RPMI7951 (cell line): ENCODE results near the gene CLDN20. TPM values are rescaled to one million over a fixed set of nuclear protein-coding genes. Genes with fewer than 3 reads are reported as not detected.
"Not testable (repeated sequence)": the region's sequence is repeated elsewhere in the genome, so short reads cannot be mapped to it uniquely, and the experiment has no call there.

ENCODE experiments used
- DNase-seq: peaks from one replicate; pipeline ENCODE4 v3.0.0-alpha.2; 2012; ENCODE audit warnings: low read depth
- total RNA-seq: library from RNA; depleted of rRNA; stranded (reverse); fragments of >200 nt; shearing (Covaris generic); gene quantifications from 2 replicates; pipeline ENCODE4 v1.2.3, GENCODE V29; 2014; rRNA removed

Gene CLDN20
- not detected in 2 replicates for total RNA-seq

GRCh38 chr6:155263373-155264063, at the start of gene CLDN20:
CLDN20 (plus strand) TSS chr6:155264013; CDS start chr6:155275720, 11,707 bp downstream.
- DNase-seq = no peak

GRCh38 chr6:155215906-155216305, 47.9 kb upstream of the CLDN20 start:
- no peak for DNase-seq

GRCh38 chr6:155216312-155217046, 47.3 kb upstream of the CLDN20 start:
- DNase-seq = no peak

- DNase-seq = not testable (repeated sequence)
These were observed 45.1 kb upstream of the CLDN20 start for GRCh38 chr6:155218711-155219110.

- DNase-seq = no peak
These were observed 44.5 kb upstream of the CLDN20 start for GRCh38 chr6:155219299-155219698.

- DNase-seq = no peak
These were observed 43.9 kb upstream of the CLDN20 start for GRCh38 chr6:155219858-155220301.

GRCh38 chr6:155221086-155221485, 42.7 kb upstream of the CLDN20 start:
- no peak for DNase-seq

GRCh38 chr6:155222506-155222905, 41.3 kb upstream of the CLDN20 start:
- no peak for DNase-seq

GRCh38 chr6:155223646-155224451, 40.0 kb upstream of the CLDN20 start:
- DNase-seq = peak; percentile 83

- DNase-seq = peak; percentile 40
These were observed 39.2 kb upstream of the CLDN20 start for GRCh38 chr6:155224618-155225017.

GRCh38 chr6:155227046-155227445, 36.8 kb upstream of the CLDN20 start:
- no peak for DNase-seq

GRCh38 chr6:155228546-155229166, 35.2 kb upstream of the CLDN20 start:
- no peak for DNase-seq

- DNase-seq = not testable (repeated sequence)
These were observed 32.8 kb upstream of the CLDN20 start for GRCh38 chr6:155230975-155231374.

GRCh38 chr6:155232848-155233247, 31.0 kb upstream of the CLDN20 start:
- DNase-seq = no peak

GRCh38 chr6:155234167-155234566, 29.6 kb upstream of the CLDN20 start:
- DNase-seq = no peak

GRCh38 chr6:155234687-155235086, 29.1 kb upstream of the CLDN20 start:
- no peak for DNase-seq

GRCh38 chr6:155235087-155235486, 28.7 kb upstream of the CLDN20 start:
- no peak for DNase-seq

GRCh38 chr6:155237613-155238012, 26.2 kb upstream of the CLDN20 start:
- DNase-seq = no peak

- DNase-seq = no peak
These were observed 22.8 kb upstream of the CLDN20 start for GRCh38 chr6:155240905-155241600.

GRCh38 chr6:155241966-155242365, 21.8 kb upstream of the CLDN20 start:
- DNase-seq = no peak

GRCh38 chr6:155244434-155244833, 19.4 kb upstream of the CLDN20 start:
- no peak for DNase-seq
